Body of pancreas (tissue), 4 donors: ENCODE results near the gene MAPK6. TPM values are rescaled to one million over a fixed set of nuclear protein-coding genes. Genes with fewer than 3 reads are reported as not detected.

Source experiments
- ATAC-seq: fragments of 150-250 bp; one replicate; pipeline ENCODE4 v1.9.1; 2016
- DNase-seq, 4 donors: peaks; one replicate each; pipeline ENCODE4 v3.0.0-alpha.2; 2019
- H3K27ac ChIP-seq, 4 donors: fragments of 200-600 bp; sonication (generic); 1 replicate in 3 of 4; 2 replicates in 1 of 4; pipeline versions ENCODE4 v1.5.1 to v1.6.1; 2016 to 2019; ENCODE audit warnings: mild to moderate bottlenecking in 1 of 4, mixed read lengths in 1 of 4, moderate library complexity in 1 of 4
- H3K27me3 ChIP-seq, 2 donors: fragments of 200-600 bp; sonication (generic); one replicate each; pipeline ENCODE4 v1.6.0; 2016; ENCODE audit warnings: mild to moderate bottlenecking in 1 of 2
- H3K36me3 ChIP-seq, 2 donors: fragments of 200-600 bp; sonication (generic); replicated peaks in 1 of 2; 2 replicates each; pipeline ENCODE4 v1.5.1; 2016; ENCODE audit warnings: low read depth in 2 of 2; ENCODE audit not compliant: insufficient read depth in 1 of 2
- H3K4me1 ChIP-seq: fragments of 200-600 bp; sonication (generic); one replicate; pipeline ENCODE4 v1.6.0; 2016
- H3K4me3 ChIP-seq, 2 donors: fragments of 200-600 bp; sonication (generic); 1 replicate in 1 of 2; 2 replicates in 1 of 2; pipeline ENCODE4 v1.5.1; 2016 to 2019
- H3K9me3 ChIP-seq, 3 donors: fragments of 200-600 bp; sonication (generic); 1 replicate in 2 of 3; 2 replicates in 1 of 3; pipeline ENCODE4 v1.5.1; 2016
- CTCF ChIP-seq, 7 experiments: fragments of 450-650 bp in 4 of 7; fragments of 200-600 bp in 3 of 7; sonication (generic) in 3 of 7; IDR thresholded peaks; one replicate each; pipeline ENCODE4 v1.5.1; 2016 to 2019; ENCODE audit warnings: antibody characterized with exemption in 7 of 7
- POLR2A ChIP-seq, 3 donors: fragments of 450-650 bp; IDR thresholded peaks; one replicate each; pipeline ENCODE4 v1.6.1; 2016; ENCODE audit warnings: antibody characterized with exemption in 3 of 3, mild to moderate bottlenecking in 2 of 3
- WGBS, 2 donors: methylation state at CpG; one replicate each; pipeline ENCODE4 v1.1.5; 2017; 5-methylcytosine and 5-hydroxymethylcytosine counted together
- intact Hi-C: fragments of 100-400 bp; cut with DNase I; formaldehyde crosslinking; loops from one replicate; pipeline ENCODE4 v1.15.1; 2023
- total RNA-seq, 2 donors: library from RNA; depleted of rRNA; stranded (reverse); fragments of >200 nt; gene quantifications; one replicate each; pipeline ENCODE4 v1.1.0, GENCODE V29; 2016

The MAPK6 gene
- total RNA-seq, 2 donors from 2014 or later = 7.3 to 25.4 TPM

- TF ChIP-seq POLR2A (IDR thresholded peaks at IDR 0.05) = no peak
- ATAC-seq (no peak), DNase-seq (no peak)
- 91 to 92% methylated on average over 3 of the region's 3 CpGs for WGBS, 2 donors
- Histone ChIP-seq H3K27me3 (no peaks in the 10 kb centered on the region), H3K36me3 (peaks cover 0 to 13% of the 10 kb centered on the region in 2 donors), H3K4me1 (no peaks in the 10 kb centered on the region), H3K27ac (no peak overlapping the region), H3K9me3 (no peaks in the 10 kb centered on the region), H3K4me3 (no peak overlapping the region)
- intact Hi-C loops = no loop called here
Measured at GRCh38 chr15:52056496-52056895, 37.5 kb downstream of the MAPK6 start.

GRCh38 chr15:52057996-52058395, 39.0 kb downstream of the MAPK6 start:
- Histone ChIP-seq H3K9me3 (no peaks in the 10 kb centered on the region), H3K27ac (no peak overlapping the region), H3K4me1 (no peaks in the 10 kb centered on the region), H3K4me3 (no peak overlapping the region), H3K27me3 (no peaks in the 10 kb centered on the region), H3K36me3 (peaks cover 4 to 14% of the 10 kb centered on the region in 2 donors)
- TF ChIP-seq CTCF (IDR thresholded peaks at IDR 0.05) = no peak
- TF ChIP-seq POLR2A (IDR thresholded peaks at IDR 0.05) = no peak
- intact Hi-C loops = no loop called here
- DNase-seq = no peak
- ATAC-seq = no peak

GRCh38 chr15:52060501-52060900, 41.5 kb downstream of the MAPK6 start:
- intact Hi-C loops = no loop called here
- TF ChIP-seq POLR2A (IDR thresholded peaks at IDR 0.05) = no peak
- TF ChIP-seq CTCF (IDR thresholded peaks at IDR 0.05) = no peak

GRCh38 chr15:52066842-52067544, 48.0 kb downstream of the MAPK6 start:
- ATAC-seq (no peak), DNase-seq (no peak)
- no peak for TF ChIP-seq CTCF (IDR thresholded peaks at IDR 0.05)
- TF ChIP-seq POLR2A (IDR thresholded peaks at IDR 0.05) = no peak
- Histone ChIP-seq H3K9me3 (no peaks in the 10 kb centered on the region), H3K36me3 (peaks cover 0 to 2% of the 10 kb centered on the region in 2 donors), H3K4me3 (no peak overlapping the region), H3K27ac (no peak overlapping the region), H3K27me3 (no peaks in the 10 kb centered on the region), H3K4me1 (peaks cover 18% of the 10 kb centered on the region)
- 84 to 87% methylated on average over 3 of the region's 3 CpGs for WGBS, 2 donors
- intact Hi-C loops = no loop called here

More at GRCh38 chr15:52060501-52060900, 41.5 kb downstream of the MAPK6 start:
- Histone ChIP-seq H3K36me3 (peaks cover 4 to 14% of the 10 kb centered on the region in 2 donors), H3K9me3 (no peaks in the 10 kb centered on the region), H3K27me3 (no peaks in the 10 kb centered on the region), H3K4me1 (no peaks in the 10 kb centered on the region), H3K27ac (no peak overlapping the region), H3K4me3 (no peak overlapping the region)
- no peak for ATAC-seq
- WGBS, 2 donors = 73 to 86% methylated on average over 1 of the region's 1 CpG
- no peak for DNase-seq

- H3K9me3 ChIP-seq = no peaks in the 10 kb centered on the region
- H3K27ac ChIP-seq = no peak overlapping the region
- no peaks in the 10 kb centered on the region for H3K27me3 ChIP-seq
- TF ChIP-seq CTCF (IDR thresholded peaks at IDR 0.05) = no peak
- TF ChIP-seq POLR2A (IDR thresholded peaks at IDR 0.05) = no peak
- no peak for ATAC-seq
- intact Hi-C loops = no loop called here
- no peak overlapping the region for H3K4me3 ChIP-seq
- H3K36me3 ChIP-seq = no peaks in the 10 kb centered on the region
- no peak for DNase-seq
- peaks cover 18% of the 10 kb centered on the region for H3K4me1 ChIP-seq
Measured at GRCh38 chr15:52067545-52067926, 48.5 kb downstream of the MAPK6 start.
